WTC11 (cell line): ENCODE measurements around the gene MPND. TPM values are rescaled to one million over a fixed set of nuclear protein-coding genes. Genes with fewer than 3 reads are reported as not detected.

ENCODE experiments used
- ATAC-seq: fragments of 200-7000 bp; cut with Tn5 transposase; 2 replicates; pipeline ENCODE4 v1.10.0; 2021; ENCODE audit warnings: mild to moderate bottlenecking, moderate library complexity
- CTCF ChIA-PET: fragments of 300-600 bp; sonication (Branson Sonifier 250); formaldehyde crosslinking; loops from one replicate; lab custom pipeline; 2021; ENCODE audit warnings: antibody characterized with exemption; lab: Charles Lee
- POLR2A ChIA-PET: fragments of 350-600 bp; sonication (Branson Sonifier 250); formaldehyde crosslinking; loops from one replicate; lab custom pipeline; 2021; ENCODE audit warnings: antibody characterized with exemption; lab: Charles Lee
- DNase-seq: peaks from one replicate; pipeline ENCODE4 v3.0.0; 2021; ENCODE audit warnings: low spot score
- H3K27ac Mint-ChIP-seq: 2 replicates; pipeline ENCODE4 v1.8.0; 2021; ENCODE audit warnings: mixed read lengths
- H3K27me3 Mint-ChIP-seq: 2 replicates; pipeline ENCODE4 v1.8.0; 2021; ENCODE audit warnings: low read depth, mild to moderate bottlenecking, moderate library complexity, mixed read lengths
- H3K36me3 Mint-ChIP-seq: 2 replicates; pipeline ENCODE4 v1.8.0; 2021; ENCODE audit warnings: mixed read lengths
- H3K4me1 Mint-ChIP-seq: 2 replicates; pipeline ENCODE4 v1.8.0; 2022; ENCODE audit warnings: mixed read lengths
- H3K4me3 Mint-ChIP-seq: 2 replicates; pipeline ENCODE4 v1.8.0; 2021; ENCODE audit warnings: mild to moderate bottlenecking, moderate library complexity, mixed read lengths
- H3K9me3 Mint-ChIP-seq: 2 replicates; pipeline ENCODE4 v1.8.0; 2021; ENCODE audit warnings: mixed read lengths
- ESRRA ChIP-seq: sonication (generic); formaldehyde crosslinking; IDR thresholded peaks from 2 replicates; pipeline ENCODE4 v1.8.1; 2022; ENCODE audit warnings: mild to moderate bottlenecking, missing genetic modification reagents, borderline replicate concordance
- SP1 ChIP-seq: sonication (generic); formaldehyde crosslinking; conservative IDR thresholded peaks from 2 replicates; pipeline ENCODE4 v1.8.1; 2022; ENCODE audit warnings: missing genetic modification reagents
- TCF7 ChIP-seq: sonication (generic); formaldehyde crosslinking; IDR thresholded peaks from 2 replicates; pipeline ENCODE4 v1.8.0; 2022; ENCODE audit warnings: mild to moderate bottlenecking, low read depth, missing genetic modification reagents, moderate library complexity
- ZNF121 ChIP-seq: sonication (generic); formaldehyde crosslinking; IDR thresholded peaks from 2 replicates; pipeline ENCODE4 v1.8.0; 2023; ENCODE audit warnings: missing genetic modification reagents
- ZNF219 ChIP-seq: sonication (generic); formaldehyde crosslinking; IDR thresholded peaks from 2 replicates; pipeline ENCODE4 v1.8.0; 2023; ENCODE audit warnings: missing genetic modification reagents, mild to moderate bottlenecking, borderline replicate concordance
- total RNA-seq: library from RNA; stranded (reverse); gene quantifications from 3 replicates; pipeline ENCODE4 v1.2.3, GENCODE V29; 2021
- TF ChIP-seq, protein P1 (sequence below): sonication (generic); formaldehyde crosslinking; IDR thresholded peaks from 2 replicates; pipeline ENCODE4 v1.8.0; 2023; ENCODE audit warnings: missing genetic modification reagents, mild to moderate bottlenecking, borderline replicate concordance
- TF ChIP-seq, protein P2 (sequence below): sonication (generic); formaldehyde crosslinking; IDR thresholded peaks from 2 replicates; pipeline ENCODE4 v1.8.0; 2023; ENCODE audit warnings: missing genetic modification reagents
- TF ChIP-seq, protein P3 (sequence below): fragments of 250-450 bp; sonication (Bioruptor Pico); IDR thresholded peaks from 2 replicates; pipeline ENCODE4 v1.9.0; 2021; ENCODE audit warnings: mild to moderate bottlenecking

MPND gene
- total RNA-seq, 1 experiment from 2014 or later = 28.3 TPM

DNA sequence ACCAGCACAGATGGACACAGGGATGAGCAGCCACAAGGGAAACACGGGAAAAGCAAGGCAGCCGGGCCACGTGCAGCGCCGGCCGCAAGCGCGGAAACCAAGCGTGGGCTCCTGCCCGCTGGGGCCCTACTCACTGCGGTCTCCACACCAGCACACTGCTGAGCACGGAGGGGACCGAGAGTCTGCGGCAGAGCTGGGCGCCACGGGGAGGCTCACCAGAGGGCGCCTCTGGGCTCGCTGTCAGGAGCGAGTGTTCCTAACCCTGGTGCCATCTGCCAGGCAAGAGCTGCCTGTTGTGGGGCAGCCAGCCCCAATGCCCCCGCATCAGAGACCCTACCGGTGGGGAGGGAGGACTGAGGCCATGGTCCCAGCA lies 26.5 kb downstream of the MPND start:
- H3K9me3 Mint-ChIP-seq = no peaks in the 10 kb centered on the region
- no peaks in the 10 kb centered on the region; the same call in 1 of the 2 replicates for H3K36me3 Mint-ChIP-seq
- H3K27ac Mint-ChIP-seq = peak overlapping the region; percentile 88; the same call in 1 of the 2 replicates
- DNase-seq = peak; percentile 63
- ATAC-seq = peak; percentile 69
- H3K27me3 Mint-ChIP-seq = no peaks in the 10 kb centered on the region
- CTCF ChIA-PET = interaction anchor here (0.7 to 1.8 kb wide), 16 partner anchors 11 to 155 kb away, joined by 3 to 23 read pairs (median 6); partner anchors contain the start of genes CHAF1A, MPND and SH3GL1
- POLR2A ChIA-PET = interaction anchor here (1.4 kb wide), 1 partner anchor 21 kb away, joined by 7 read pairs; no protein-coding TSS in a partner anchor
- no peak for TF ChIP-seq ESRRA (CRISPR knock-in tag)
- TF ChIP-seq ZNF121 = no peak
- no peak for TF ChIP-seq SP1 (CRISPR knock-in tag)
- TF ChIP-seq, protein P1, sequence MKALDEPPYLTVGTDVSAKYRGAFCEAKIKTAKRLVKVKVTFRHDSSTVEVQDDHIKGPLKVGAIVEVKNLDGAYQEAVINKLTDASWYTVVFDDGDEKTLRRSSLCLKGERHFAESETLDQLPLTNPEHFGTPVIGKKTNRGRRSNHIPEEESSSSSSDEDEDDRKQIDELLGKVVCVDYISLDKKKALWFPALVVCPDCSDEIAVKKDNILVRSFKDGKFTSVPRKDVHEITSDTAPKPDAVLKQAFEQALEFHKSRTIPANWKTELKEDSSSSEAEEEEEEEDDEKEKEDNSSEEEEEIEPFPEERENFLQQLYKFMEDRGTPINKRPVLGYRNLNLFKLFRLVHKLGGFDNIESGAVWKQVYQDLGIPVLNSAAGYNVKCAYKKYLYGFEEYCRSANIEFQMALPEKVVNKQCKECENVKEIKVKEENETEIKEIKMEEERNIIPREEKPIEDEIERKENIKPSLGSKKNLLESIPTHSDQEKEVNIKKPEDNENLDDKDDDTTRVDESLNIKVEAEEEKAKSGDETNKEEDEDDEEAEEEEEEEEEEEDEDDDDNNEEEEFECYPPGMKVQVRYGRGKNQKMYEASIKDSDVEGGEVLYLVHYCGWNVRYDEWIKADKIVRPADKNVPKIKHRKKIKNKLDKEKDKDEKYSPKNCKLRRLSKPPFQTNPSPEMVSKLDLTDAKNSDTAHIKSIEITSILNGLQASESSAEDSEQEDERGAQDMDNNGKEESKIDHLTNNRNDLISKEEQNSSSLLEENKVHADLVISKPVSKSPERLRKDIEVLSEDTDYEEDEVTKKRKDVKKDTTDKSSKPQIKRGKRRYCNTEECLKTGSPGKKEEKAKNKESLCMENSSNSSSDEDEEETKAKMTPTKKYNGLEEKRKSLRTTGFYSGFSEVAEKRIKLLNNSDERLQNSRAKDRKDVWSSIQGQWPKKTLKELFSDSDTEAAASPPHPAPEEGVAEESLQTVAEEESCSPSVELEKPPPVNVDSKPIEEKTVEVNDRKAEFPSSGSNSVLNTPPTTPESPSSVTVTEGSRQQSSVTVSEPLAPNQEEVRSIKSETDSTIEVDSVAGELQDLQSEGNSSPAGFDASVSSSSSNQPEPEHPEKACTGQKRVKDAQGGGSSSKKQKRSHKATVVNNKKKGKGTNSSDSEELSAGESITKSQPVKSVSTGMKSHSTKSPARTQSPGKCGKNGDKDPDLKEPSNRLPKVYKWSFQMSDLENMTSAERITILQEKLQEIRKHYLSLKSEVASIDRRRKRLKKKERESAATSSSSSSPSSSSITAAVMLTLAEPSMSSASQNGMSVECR (CRISPR knock-in tag) = no peak
- TF ChIP-seq, protein P2, sequence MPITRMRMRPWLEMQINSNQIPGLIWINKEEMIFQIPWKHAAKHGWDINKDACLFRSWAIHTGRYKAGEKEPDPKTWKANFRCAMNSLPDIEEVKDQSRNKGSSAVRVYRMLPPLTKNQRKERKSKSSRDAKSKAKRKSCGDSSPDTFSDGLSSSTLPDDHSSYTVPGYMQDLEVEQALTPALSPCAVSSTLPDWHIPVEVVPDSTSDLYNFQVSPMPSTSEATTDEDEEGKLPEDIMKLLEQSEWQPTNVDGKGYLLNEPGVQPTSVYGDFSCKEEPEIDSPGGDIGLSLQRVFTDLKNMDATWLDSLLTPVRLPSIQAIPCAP (CRISPR knock-in tag) = no peak
- peaks cover 21% of the 10 kb centered on the region for H3K4me1 Mint-ChIP-seq
- H3K4me3 Mint-ChIP-seq = no peak overlapping the region

DNA sequence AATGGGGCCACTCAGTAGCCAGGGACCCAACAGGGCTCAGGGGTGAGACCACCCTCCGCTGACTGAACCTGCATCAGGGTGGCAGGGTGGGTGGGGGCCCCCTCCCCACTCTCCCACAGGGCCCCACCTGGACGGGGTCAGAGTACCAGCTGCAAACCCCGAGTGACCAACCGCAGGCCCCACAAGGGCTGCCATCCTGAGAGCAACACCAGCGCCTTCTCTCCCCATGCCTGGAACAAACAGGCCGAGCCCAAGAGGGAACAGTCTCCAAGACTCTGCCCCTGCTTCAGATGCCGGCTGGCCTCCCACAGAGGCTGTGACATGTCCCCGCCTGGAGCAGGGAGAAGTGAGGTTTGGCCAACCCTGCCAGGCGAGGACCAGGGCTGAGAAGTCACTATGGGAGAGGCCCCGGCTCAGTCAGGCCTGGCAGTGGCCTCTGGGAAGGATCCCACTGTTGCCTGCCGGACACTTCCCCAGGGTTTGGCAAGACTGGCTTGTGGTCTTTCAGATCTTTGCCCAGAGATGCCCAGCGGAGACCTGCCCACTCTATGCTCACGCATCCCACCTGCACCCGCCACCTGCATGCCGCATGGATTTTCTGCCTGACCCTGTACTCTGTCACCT lies 27.2 kb downstream of the MPND start:
- H3K4me3 Mint-ChIP-seq = no peak overlapping the region
- H3K4me1 Mint-ChIP-seq = peaks cover 27% of the 10 kb centered on the region
- ATAC-seq (no peak), DNase-seq (no peak)
- TF ChIP-seq, protein P3, sequence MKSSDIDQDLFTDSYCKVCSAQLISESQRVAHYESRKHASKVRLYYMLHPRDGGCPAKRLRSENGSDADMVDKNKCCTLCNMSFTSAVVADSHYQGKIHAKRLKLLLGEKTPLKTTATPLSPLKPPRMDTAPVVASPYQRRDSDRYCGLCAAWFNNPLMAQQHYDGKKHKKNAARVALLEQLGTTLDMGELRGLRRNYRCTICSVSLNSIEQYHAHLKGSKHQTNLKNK (CRISPR knock-in tag) = no peak
- TF ChIP-seq TCF7 (CRISPR knock-in tag) = 0 out of 2 replicates have a peak, but pooled peaks have one; percentile 30
- no peaks in the 10 kb centered on the region for H3K9me3 Mint-ChIP-seq
- no peaks in the 10 kb centered on the region for H3K27me3 Mint-ChIP-seq
- POLR2A ChIA-PET = interaction anchor here (1.4 kb wide), 1 partner anchor 20 kb away, joined by 7 read pairs; no protein-coding TSS in a partner anchor
- CTCF ChIA-PET = interaction anchor here (0.7 to 1.8 kb wide), 15 partner anchors 10 to 155 kb away, joined by 3 to 23 read pairs (median 7); partner anchors contain the start of genes CHAF1A, MPND and SH3GL1
- H3K36me3 Mint-ChIP-seq = no peaks in the 10 kb centered on the region; the same call in 1 of the 2 replicates
- H3K27ac Mint-ChIP-seq = 0 out of 2 replicates have a peak overlapping the region, but pooled peaks have one; percentile 60

DNA sequence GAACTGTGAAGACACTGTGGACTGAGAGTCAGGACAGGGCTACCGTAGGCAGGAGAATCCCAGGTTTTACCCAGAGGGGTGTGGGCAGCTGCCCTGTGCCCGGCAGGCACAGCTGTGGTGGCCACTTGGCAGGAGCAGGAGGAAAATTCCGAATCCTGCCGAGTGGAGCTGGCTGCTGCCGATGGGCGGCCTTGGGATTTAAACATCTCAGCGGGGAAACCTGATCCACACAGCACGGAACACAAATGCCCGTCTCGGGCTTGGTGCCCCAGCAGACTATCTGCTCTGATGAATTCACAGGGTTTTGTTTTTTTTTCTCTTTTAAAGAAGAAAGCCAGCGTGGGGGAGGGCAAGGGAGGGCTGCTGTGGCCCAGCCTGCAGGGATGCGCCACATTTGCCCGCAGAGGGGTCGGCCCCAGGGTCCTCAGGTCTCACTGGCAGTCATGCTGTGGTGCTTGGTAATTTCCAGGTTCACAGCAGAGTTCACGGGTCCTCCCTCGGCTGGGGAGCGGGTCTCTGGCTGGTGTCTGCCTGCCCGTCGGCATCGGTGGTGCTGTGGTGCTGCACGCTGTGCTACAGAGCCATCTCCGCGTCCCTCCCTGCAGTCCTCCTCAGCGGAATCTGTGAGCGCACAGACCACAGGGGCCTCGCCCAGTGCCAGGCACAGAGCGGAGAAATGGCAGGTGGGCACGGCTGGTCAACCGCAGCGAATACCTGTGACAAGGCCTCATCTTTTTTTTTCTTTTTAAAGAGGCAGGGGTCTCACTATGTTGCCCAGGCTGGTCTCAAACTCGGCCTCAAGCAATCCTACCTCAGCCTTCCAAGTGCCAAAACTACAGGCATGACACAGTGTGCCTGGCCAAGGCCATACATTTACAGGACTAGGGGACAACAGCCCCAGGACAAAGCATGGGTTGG lies 28.1 kb downstream of the MPND start:
- CTCF ChIA-PET = interaction anchor here (0.8 to 0.9 kb wide), 2 partner anchors 22 to 105 kb away, joined by 3 read pairs; no protein-coding TSS in a partner anchor
- Mint-ChIP-seq H3K4me1 (peaks cover 37% of the 10 kb centered on the region), H3K4me3 (no peak overlapping the region), H3K27me3 (no peaks in the 10 kb centered on the region), H3K9me3 (no peaks in the 10 kb centered on the region), H3K27ac (0 out of 2 replicates have a peak overlapping the region, but pooled peaks have one; percentile 60), H3K36me3 (no peaks in the 10 kb centered on the region; the same call in 1 of the 2 replicates)
- no peak for DNase-seq
- ATAC-seq = no peak
- peak; percentile 37; the same call in 1 of the 2 replicates for TF ChIP-seq ZNF121
- TF ChIP-seq ZNF219 (CRISPR knock-in tag) = no peak
- POLR2A ChIA-PET = no interaction called here
